ENCODE data around the gene MCM9. TPM values are rescaled to one million over a fixed set of nuclear protein-coding genes. Genes with fewer than 3 reads are reported as not detected.

Gene MCM9
- total and polyA plus RNA-seq, 2 of the 4 experiments (the other 2 are of a cell fraction), result 3.5 to 7.2 TPM

DNA sequence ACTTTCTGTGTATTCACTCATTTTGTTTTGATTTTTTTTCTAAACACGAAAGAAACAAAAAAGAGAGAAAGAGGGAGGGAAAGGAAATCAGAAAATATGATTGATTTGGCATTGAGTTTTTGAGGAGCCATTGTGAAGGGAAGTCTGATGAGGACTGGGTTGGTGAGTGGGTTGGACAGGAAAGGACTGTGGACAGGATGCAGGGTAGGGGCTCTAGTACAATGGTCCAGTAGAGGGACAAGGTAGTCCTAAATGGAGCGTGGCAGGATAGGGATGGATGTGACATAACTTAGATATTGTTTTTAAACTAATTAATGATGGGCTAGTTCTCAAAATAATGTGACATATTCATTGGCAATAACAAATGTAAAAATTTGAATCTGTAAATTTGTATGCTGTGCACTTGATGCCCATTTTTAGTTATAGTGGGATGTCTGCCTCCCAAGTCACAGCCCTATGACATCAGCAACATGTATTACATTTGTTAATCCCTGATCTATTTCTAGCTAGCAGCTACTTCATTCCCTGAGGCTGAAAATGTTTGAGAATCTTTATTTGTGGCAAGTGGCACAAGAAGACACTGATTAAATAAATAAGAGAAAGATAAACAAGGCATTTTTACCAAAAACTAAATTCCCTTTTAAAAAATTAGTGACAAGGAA, 105.0 kb downstream of the MCM9 start:
- ChIA-PET CTCF (no interaction called here), POLR2A (ENCODE audit: unreplicated experiment) (no interaction called here)
- dilution Hi-C loops (cut with HindIII; ENCODE audit: low sequenced_read_pairs, unreplicated experiment), result no loop called here

More for the DNA sequence above, 105.0 kb downstream of the MCM9 start:
- Histone ChIP-seq H2AFZ (replicated peaks; ENCODE audit: low read length, poor library complexity) (no peak overlapping the region), H3K36me3 (ENCODE audit: control insufficient read depth, insufficient read depth, low read length) (peaks cover 10% of the 10 kb centered on the region), H3K27ac (ENCODE audit: insufficient read depth, low read length) (no peak overlapping the region), H4K5ac (ENCODE audit: low read depth, low read length) (no peak overlapping the region), H2BK120ac (ENCODE audit: low read depth, low read length) (no peak overlapping the region), H3K4me3 (ENCODE audit: insufficient read depth, low read depth, low read length) (no peak overlapping the region), H3K9me3 (ENCODE audit: control insufficient read depth, insufficient read depth, low read length) (no peaks in the 10 kb centered on the region), H2BK20ac (ENCODE audit: low read depth, low read length) (no peak overlapping the region), H3K9me1 (ENCODE audit: insufficient read depth, low read length) (no peaks in the 10 kb centered on the region), H2AK5ac (ENCODE audit: low read depth, low read length) (no peak overlapping the region), H3K14ac (replicated peaks; ENCODE audit: low read depth, low read length) (no peak overlapping the region), H3K18ac (ENCODE audit: low read depth, low read length) (no peak overlapping the region), H3K56ac (ENCODE audit: extremely low read depth, insufficient read depth, low read length) (no peak overlapping the region), H2AK9ac (replicated peaks; ENCODE audit: low read depth, low read length, poor library complexity) (no peak overlapping the region), H2BK15ac (ENCODE audit: low read depth, low read length) (no peak overlapping the region), H4K91ac (ENCODE audit: insufficient read depth, low read depth, low read length) (no peak overlapping the region), H3K9ac (ENCODE audit: low read depth, low read length) (no peak overlapping the region), H3K23ac (ENCODE audit: low read depth, low read length) (no peak overlapping the region), H2BK5ac (ENCODE audit: low read depth, low read length, poor library complexity, severe bottlenecking) (no peak overlapping the region), H3K4ac (ENCODE audit: low read depth, low read length) (no peak overlapping the region), H3K4me1 (ENCODE audit: control insufficient read depth, insufficient read depth, low read length) (no peaks in the 10 kb centered on the region), H4K20me1 (ENCODE audit: insufficient read depth, low read length) (no peaks in the 10 kb centered on the region), H3K79me1 (ENCODE audit: low read depth in 1 of 2, low read length in 2 of 2) (no peaks in the 10 kb centered on the region; a peak in 1 of 4 replicates), H4K8ac (ENCODE audit: low read depth in 2 of 2, low read length in 2 of 2) (no peak overlapping the region; a peak in 1 of 4 replicates), H3K4me2 (ENCODE audit: low read depth, low read length) (no peak overlapping the region), H3K27me3 (ENCODE audit: control insufficient read depth, insufficient read depth, low read length) (no peaks in the 10 kb centered on the region)
- in situ Hi-C loops (cut with MboI; ENCODE audit: low sequenced_read_pairs), result no loop called here
- no TSS peak for BruUV-seq (replicated peaks)
- intact Hi-C loops (cut with micrococcal nuclease), result no loop called here
- ATAC-seq (ENCODE audit: low read depth) (no peak), DNase-seq (no peak)
- TF ChIP-seq, protein P1, sequence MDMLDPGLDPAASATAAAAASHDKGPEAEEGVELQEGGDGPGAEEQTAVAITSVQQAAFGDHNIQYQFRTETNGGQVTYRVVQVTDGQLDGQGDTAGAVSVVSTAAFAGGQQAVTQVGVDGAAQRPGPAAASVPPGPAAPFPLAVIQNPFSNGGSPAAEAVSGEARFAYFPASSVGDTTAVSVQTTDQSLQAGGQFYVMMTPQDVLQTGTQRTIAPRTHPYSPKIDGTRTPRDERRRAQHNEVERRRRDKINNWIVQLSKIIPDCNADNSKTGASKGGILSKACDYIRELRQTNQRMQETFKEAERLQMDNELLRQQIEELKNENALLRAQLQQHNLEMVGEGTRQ (IDR thresholded peaks at IDR 0.05; ENCODE audit: low read depth, low read length), result no peak
- TF ChIP-seq CHD1 (IDR thresholded peaks at IDR 0.05; ENCODE audit: low read depth, low read length) (no peak), CEBPB (IDR thresholded peaks at IDR 0.05; ENCODE audit: low read depth, low read length) (no peak), RFX5 (IDR thresholded peaks at IDR 0.05; ENCODE audit: low read depth, low read length) (no peak), POLR2A (IDR thresholded peaks at IDR 0.05; ENCODE audit: low read depth, low read length) (no peak), FOS (IDR thresholded peaks at IDR 0.05; ENCODE audit: low read depth, low read length) (no peak), MAZ (IDR thresholded peaks at IDR 0.05; ENCODE audit: borderline replicate concordance, low read depth, low read length) (no peak), MAFK (IDR thresholded peaks at IDR 0.05; ENCODE audit: low read depth, low read length) (no peak), RCOR1 (IDR thresholded peaks at IDR 0.05; ENCODE audit: insufficient replicate concordance, low read length) (no peak), BHLHE40 (IDR thresholded peaks at IDR 0.05; ENCODE audit: low read depth, low read length) (no peak), MXI1 (IDR thresholded peaks at IDR 0.05; ENCODE audit: borderline replicate concordance, low read depth, low read length) (no peak), NFE2L2 (IDR thresholded peaks at IDR 0.05; ENCODE audit: low read depth, low read length) (no peak), RAD21 (IDR thresholded peaks at IDR 0.05; ENCODE audit: low read length) (no peak), CTCF (conservative IDR thresholded peaks at IDR 0.05; ENCODE audit: low read depth, low read length) (no peak), ELK1 (IDR thresholded peaks at IDR 0.05; ENCODE audit: borderline replicate concordance, low read depth, low read length) (no peak), SMC3 (IDR thresholded peaks at IDR 0.05; ENCODE audit: low read depth, low read length) (no peak)
- 90% methylated on average over 2 of the region's 2 CpGs; no CpG with 5 or more reads in 1 of the 2 experiments for WGBS, 2 experiments (ENCODE audit: extremely low coverage in 2 of 2, insufficient read length in 1 of 2)

All from IMR-90 (cell line).